Measurements from ENCODE around the gene RAD51B. TPM values are rescaled to one million over a fixed set of nuclear protein-coding genes. Genes with fewer than 3 reads are reported as not detected.
"Not testable (repeated sequence)": the region's sequence is repeated elsewhere in the genome, so short reads cannot be mapped to it uniquely, and the experiment has no call there.

Gene RAD51B
- total RNA-seq, 1 donor, result 22.4 TPM

DNA sequence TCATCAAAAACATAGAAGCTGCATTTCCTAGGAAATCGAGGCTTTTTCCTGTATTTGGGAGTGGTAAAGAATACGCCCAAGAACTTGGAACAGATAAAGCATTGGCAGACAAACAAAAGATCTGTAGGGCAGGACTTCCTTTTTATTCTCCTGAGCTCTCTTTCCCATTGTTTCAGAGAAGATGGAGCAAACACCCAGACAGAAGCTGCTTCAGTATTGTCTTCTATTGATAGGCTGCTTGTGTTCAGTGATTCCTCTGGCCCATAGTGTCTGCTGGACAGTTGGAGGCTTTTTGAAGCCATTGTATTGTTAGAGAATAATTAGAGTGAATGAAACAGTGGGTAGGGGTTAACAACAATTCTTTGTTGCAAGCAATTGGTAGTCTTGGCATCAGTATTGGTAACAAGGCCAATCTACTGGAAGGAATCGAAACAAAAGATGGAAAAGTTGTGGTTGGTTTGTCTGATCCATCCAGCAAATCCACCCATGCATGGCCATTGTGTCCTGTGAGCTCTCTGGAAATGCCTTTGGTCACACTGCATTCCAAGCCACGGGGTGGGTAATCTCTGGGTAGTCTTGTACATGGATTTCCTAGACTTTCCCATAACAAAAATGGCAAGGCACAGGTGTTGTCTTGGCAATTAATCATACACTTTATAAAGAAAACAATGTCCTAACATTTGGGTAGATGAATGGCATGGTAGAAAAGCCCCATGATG is 424.8 kb downstream of the RAD51B start:
- DNase-seq (ENCODE audit: low read depth in 2 of 3, low spot score in 2 of 3), result no peak

DNA sequence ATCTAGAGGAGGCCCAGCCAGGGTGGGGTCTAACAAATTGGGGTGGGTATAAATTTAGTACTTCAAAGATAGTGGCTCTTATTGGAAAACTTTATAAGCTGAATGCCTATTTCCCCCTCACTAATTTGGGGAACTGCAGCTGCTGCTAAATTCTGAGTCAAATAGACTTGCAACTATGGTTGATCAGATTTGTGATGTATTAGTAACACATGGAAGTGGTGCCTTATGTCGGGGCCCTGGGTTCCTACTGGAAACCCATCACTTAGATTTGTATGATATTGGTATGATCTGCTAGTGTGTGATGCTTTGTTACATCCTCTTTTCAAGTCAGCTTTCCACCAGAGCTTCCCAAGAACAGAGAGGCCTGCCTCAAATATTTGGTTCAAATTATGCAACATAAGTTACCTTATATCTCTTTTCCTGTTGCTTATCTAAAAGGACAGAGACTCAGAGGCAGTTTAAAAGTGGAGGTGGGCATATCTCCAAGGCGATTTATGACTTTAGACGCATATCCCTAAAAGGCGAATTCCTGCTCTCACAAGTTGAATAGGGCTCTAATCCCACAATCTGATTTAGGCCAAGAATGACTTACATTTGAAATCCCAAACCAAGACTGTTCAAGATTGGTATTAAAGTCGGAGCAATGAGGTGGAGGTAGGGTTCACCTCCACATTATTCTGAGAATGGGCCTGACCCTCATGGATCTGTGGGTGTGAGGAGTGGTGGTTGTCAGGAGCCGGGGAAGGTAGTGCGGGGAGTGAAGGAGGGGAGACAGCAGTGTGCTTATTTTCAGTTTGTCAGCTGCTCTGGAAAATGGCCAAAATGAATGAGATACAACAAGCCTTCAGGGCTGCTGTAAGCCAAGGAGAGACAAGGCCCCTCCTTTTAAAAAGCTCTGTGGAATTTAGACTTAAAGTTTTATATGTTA is 425.8 kb downstream of the RAD51B start:
- peak in 1 of 3 donors; percentile 62 for DNase-seq (ENCODE audit: low read depth in 2 of 3, low spot score in 2 of 3)

DNA sequence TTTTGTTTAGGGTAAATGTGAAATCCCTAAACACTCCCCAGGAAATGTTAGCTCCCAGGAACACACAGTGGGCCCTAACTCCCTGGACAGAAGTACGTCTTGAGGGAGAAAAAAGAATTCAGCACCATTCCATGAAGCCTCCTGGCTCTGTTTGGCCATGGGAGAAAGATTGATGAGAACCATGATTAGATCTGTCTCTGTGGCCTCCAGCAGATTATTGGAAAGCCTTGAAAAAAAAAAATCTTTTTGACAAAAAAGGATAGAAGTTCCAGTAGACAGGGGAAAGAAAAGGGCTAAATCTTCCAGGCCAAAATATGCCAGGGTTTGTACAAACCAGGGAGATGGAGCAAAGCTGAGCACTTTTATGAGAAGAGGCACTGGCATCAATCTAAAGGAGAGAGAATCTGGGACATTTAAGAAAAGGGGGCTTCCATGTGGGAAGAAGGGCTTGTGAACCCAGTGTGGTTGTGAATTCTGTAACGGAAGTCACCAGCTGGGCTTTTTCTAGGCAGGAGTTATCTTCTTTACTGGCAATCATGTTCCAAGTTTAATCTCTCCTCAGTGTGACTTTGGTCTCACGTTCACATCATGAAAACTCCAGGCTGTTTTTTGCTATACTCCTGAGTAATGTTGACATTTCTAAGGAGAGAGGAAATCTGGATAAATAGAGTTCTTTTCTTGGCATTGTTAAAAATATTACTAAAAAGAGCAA is 426.7 kb downstream of the RAD51B start:
- DNase-seq (ENCODE audit: low read depth in 2 of 3, low spot score in 2 of 3), result no peak

DNA sequence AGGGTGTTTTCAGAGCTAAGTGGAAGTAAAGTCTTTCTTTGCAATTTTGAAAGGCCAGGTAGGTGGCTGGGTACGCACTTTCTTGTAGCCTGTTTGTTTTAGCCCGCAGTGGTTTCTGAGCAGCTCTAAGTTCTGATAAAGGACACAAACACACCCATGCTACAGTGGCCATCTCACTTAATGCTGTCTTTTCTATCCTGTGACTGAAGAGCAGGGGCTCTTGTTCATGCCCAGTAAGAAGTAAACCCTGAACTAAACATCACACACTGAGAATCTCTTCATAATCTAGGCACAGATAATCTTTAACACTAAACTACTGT is 427.2 kb downstream of the RAD51B start:
- DNase-seq (ENCODE audit: low read depth in 2 of 3, low spot score in 2 of 3), result no peak

DNA sequence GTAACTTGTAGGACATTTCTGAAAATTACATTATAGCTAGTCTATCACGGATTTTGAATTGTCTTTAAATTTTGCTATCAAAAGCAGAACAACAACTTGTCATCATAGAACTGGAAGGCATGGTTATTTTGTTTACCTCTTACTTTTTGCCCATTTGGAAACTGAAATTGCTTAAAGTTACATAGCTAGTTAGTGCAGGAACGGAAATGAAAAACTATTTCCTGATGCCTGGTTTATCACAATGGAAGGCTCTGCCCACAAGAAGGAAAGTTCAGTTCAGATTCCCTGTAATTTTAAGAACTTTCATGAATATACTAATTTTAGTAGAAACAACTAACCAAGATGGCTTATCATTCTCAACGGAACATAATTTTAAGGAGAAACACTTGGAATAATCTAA is 427.7 kb downstream of the RAD51B start:
- DNase-seq (ENCODE audit: low read depth in 2 of 3, low spot score in 2 of 3), result no peak

DNA sequence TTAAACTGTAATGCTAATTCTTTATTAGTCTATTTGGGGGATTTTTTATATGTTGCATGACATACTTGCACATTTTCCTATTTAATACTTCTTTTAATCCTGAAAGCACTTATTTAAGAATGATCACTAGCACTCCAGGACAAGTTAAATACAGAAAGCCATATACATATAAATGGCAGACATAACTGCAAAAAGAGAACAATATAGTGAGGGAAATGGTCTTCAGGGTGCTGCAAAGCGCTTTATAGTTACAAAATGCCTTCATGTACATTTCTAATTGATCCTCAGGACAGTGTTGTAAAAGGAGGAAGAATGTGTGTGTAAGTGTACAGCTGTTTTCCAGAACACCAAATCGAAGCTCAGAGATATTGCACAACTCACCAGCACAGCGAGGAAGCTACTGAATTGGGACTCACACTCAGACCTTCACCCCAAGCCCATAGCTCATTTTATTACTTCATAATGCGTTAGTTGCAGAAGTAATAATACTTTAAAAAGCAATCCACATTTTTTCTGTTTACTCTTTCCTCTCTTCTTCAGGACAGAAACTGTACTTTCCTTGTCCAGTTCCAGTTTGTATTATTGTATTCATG is 428.2 kb downstream of the RAD51B start:
- no peak for DNase-seq (ENCODE audit: low read depth in 2 of 3, low spot score in 2 of 3)

DNA sequence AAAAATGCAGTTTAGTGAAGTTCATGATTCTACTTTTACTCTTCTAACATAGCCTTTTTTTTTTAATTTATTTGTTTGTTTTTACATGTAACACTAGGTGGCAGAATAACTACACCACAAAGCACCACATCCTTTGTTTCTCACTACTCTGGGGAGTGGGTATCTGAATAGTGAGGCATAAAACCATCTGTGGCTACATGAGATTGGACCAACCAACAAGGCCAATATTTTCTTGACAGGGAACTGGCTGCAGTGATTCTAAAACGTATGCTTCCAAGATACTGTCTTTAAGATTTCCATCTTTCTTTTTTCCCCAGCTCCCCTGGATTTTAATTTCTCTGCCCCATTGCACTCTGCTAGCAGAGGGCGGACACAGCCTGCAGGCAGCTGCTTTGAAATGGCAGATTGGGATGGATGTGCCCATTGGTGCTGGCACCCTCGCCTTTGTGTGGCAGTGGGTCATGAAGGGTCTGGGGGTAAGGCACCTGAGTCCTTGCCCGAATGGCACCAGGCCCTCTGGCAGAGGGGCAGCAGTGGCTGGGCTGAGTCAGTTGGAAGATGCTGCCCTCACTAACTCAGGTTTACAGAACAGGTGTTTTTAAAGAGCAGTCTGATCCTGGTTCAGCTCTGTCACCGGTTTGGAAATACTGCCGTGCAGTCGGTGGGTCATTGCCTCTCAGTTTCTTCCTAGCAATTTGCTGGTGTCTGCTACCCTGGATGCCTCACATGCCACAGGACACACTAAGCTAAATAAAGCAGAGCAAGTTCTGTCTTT is 429.1 kb downstream of the RAD51B start:
- DNase-seq (ENCODE audit: low read depth in 2 of 3, low spot score in 2 of 3), result peak in 2 of 3 donors; percentile 70 to 85

DNA sequence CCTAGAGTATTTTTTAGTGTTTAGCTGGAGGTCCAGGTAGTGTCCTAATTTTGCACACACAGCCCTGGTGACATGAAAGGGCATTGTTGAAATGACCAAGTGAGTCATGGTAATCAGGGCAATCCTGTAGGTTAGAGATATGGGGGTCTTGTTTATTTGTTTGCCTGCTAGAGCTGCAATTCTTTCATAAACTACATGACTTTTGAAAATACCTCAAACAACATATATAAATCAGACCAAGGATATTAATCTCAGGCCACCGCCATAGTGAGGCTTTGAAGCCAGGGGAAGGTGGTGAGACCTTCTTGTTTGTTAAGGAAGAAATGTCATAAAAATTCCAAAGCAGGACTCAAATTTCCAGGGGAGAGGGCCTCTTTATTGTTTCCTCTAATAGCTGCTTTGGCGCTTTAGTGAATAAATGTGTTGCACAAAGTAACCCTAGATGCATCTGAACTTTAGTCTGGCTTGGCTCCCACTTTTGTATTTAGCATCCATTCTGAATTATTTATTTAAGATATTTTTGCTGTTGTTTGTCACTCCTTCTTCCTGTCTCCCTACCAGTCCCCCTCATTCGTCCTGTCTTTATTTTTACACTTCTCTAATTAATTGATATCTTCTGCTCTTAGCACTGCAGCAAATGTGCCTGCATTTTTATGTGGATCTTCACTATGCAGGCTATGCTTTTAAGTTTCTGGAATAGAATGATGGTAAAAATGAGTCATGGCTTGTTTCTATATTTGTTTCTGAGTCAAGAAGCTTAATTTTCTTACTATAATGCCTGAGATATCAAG is 430.3 kb downstream of the RAD51B start:
- DNase-seq (ENCODE audit: low read depth in 2 of 3, low spot score in 2 of 3), result no peak

DNA sequence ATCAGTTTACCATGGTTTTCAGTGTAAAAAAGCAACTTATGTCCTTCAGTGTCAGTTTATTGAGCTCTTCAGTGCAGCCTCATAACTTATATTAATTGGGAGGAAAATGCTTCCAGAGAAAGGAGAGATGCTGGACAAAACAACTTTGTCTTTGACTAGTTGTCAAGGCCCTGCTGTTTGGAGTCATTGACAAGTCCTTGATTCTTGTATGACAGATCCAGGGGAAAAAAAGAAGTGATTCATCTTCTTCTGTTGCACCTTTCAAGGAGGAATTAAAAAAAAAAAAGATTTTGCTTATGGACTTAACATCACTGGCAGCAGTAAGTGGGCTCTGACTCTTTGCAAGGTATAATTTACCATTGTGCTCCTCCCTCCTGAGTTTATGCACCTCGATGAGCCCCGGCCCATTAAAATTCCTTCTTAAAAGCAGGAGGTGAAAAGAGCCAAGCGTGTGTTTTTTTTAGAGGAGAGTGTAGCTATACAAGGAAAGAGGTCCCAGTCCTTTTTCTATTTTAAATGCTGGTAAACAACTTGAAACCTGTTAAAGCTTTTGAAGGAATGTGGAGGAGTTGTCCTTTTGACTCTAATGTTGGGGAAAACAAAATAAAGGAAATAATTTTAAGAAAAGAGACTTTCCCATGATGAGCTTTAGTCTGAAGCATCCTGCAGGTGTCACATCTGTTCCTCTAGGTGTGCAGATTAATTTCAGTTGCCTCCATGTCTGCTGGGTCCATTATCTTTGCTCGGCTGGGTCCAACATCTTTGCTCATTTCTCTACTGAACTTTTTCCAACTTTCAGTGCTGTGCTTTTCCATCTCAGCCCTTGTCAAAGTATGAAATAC is 431.6 kb downstream of the RAD51B start:
- no peak for DNase-seq (ENCODE audit: low read depth in 2 of 3, low spot score in 2 of 3)

DNA sequence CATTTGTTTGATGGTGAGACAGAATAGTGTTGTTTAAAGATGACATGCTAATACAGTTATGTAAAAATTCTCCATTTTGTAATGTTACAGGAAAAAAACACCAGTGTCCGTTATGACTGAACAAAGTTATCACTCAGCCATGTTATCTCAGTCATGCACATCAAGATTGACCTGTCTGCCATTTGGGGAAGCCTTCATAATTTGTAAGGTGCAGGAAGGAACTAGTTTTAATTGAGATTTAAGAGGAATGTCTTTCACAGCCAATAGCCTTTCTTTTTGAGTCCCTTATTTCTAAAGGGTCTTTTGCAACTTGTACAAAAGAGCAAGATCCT is 432.2 kb downstream of the RAD51B start:
- DNase-seq (ENCODE audit: low read depth in 2 of 3, low spot score in 2 of 3), result no peak

DNA sequence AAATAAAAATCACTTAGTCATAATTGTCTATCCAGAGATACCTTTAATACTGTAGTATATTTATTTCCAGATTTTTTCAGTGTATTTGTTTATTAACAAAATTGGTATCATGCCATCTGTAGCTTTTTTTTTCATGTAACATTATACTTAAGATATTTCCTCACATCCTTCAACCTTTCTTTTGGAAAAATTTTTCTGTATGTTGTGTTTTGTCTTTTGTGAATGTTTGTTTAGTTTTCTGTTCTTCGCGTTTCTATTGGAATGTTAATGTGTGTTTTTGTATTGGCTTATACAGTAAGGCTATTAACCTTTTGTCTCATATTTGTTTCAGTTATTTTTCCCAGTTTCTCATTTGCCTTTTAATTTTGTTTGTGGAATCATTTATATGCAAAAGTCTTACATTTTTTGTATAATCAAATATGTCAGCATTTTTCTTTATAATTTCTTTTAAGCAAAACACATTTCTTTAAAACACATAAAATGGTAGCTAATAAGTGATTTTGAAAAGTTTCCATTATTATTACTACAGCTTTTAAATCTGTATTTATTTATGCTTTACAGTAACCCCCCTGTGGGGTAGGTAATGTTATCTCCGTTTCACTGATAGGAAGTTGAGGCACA is 433.7 kb downstream of the RAD51B start:
- DNase-seq (ENCODE audit: low read depth in 2 of 3, low spot score in 2 of 3), result no peak

DNA sequence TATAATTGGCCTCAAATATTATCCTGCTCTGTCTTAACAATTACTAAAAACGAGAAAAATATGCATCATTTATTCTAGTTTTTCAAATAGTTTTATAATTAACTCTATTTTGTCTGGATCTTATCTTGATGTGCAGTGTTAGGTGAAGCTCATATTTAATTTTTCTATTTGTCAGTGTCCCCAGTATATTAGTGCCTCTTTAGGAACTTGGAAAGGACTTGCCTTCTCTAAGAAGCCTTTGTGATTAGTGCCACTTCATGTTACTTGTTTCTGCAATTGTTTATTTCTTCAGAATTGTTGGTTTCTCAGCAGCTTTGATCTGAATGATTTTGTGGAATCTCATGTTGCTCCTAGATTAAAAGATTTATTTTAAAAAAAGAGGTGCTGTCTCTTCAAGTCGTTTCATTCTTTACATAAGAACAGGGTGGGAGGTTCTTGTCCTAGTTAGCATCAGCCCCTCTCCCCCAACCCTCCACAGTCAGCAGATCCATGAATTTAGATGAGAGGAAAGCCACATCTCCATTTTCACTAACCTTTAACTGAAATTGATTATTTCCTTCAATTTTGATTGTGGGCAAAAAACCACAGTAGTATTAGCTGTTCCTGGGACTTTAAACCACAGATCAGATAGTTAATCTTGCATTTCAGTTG is 434.4 kb downstream of the RAD51B start:
- DNase-seq (ENCODE audit: low read depth in 2 of 3, low spot score in 2 of 3), result no peak

DNA sequence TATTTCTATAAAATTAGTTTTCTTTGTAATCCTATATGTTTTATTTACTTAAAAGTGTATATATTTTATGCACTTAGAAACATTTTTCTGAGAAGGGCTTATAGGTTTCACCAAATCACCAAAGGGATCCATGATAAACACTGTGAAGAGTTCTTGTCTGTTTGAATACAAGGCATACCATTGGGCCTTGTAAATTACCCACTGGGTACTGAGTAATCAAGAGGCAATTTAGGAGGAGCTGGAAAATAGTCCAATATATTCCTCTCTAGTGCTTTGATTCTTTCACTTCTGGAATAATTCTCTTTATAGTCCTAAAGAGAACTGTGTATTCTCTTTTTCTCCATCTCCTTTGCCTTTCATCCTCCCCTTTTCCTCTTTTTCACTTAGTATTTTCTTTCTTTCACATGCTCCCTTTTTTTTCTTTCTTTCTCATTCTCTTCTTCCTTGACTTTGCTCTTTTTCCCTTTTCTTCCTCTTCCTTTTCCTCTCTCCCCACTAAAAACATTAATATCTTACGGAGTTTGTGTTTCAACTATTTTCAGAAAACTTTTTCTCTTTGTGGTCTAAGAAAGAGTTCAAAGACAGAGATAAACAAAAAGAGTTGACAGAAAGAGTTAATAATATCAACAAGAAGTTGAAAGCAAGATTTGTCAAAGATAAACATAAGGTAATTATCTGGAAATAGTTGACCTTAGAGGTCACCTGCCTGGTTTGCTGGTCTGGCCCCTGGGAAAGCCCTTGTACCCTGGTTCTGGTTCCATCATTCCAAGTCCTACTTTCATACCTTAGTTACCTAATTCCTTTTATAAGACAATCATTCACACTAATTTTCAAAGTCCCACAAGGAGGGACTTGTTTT is 435.3 kb downstream of the RAD51B start:
- DNase-seq (ENCODE audit: low read depth in 2 of 3, low spot score in 2 of 3), result no peak

DNA sequence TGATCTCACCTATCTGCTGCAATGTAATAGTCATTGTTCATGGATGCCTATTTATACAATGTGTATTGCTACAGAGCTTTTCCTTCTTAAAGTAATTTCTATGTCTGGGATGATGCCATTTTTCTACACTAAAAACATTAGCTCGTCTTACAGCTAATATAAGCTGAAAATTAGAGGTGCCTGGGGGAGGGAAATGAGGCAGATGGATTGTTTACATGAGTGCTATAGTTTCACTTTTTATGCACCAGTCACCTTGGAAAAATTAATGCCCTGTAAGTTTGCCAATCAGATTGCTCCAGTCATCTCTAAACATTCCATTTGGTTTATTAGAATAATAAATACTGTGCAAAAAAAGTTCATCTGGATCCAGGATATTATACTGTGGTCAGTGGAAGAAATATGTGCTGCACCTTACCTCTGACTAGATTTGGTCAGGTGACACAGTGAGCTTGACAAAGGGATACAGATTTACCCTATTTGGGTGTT is 436.2 kb downstream of the RAD51B start:
- no peak for DNase-seq (ENCODE audit: low read depth in 2 of 3, low spot score in 2 of 3)

DNA sequence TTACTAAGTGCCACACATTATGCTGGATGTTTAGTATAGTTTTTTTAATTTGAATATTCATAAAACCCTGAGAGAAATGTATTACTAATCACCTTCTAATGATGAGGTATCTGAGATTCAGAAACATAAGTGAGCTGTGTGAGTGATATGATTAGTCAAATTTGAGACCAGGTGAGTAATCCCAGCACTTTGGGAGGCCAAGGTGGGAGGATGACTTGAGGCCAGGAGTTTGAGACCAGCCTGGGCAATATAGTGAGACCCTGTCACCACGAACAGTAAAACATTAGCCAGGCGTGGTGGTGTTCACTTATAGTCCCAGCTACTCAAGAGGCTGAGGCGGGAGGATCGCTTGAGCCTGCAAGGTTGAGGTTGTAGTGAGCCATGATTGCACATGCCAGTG is 438.4 kb downstream of the RAD51B start:
- DNase-seq (ENCODE audit: low read depth in 2 of 3, low spot score in 2 of 3), result no peak

DNA sequence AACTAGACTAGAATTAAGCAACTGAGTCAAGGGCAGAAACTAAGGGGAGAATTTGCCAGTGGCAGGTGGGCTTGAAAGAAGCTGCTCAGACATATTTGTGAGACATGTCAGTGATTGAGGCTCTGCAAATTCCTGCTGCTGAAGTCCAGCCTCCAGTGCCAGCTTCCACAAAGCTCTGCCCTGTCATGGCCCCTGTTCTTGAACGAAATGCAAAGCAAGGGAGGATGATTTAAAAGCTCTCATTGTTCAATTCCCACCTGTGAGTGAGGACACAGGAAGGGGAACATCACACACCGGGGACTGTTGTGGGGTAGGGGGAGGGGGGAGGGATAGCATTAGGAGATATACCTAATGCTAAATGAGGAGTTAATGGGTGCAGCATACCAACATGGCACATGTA is 439.4 kb downstream of the RAD51B start:
- not testable (repeated sequence) for DNase-seq (ENCODE audit: low read depth in 2 of 3, low spot score in 2 of 3)

DNA sequence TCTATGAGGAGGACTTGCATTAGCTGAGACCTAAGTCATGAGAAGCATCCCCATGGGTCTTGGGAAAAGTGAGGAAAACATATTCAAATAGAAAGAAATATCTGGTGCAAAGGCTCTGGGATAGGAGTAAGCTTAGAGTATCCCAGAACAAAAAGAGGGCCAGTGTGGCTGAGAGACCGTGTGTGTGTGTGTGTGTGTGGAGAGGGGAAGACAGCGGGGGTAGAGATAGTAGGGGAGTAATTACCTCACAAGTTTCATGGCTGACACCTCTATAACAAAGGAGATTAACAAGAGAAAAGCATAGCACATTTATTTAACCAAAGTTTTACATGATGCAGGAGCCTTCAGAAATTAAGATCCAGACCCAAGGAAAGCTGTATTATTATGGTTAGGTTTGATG is 440.5 kb downstream of the RAD51B start:
- DNase-seq (ENCODE audit: low read depth in 2 of 3, low spot score in 2 of 3), result no peak

Measured in hematopoietic multipotent progenitor cell (in vitro differentiated cells).